SKM-1 (cell line): Measurements from ENCODE around the gene SIRT7.
"Not testable (repeated sequence)": the region's sequence is repeated elsewhere in the genome, so short reads cannot be mapped to it uniquely, and the experiment has no call there.

Experiments used
- DNase-seq: peaks from one replicate; lab custom pipeline; 2025; ENCODE audit not compliant: unreplicated experiment; lab: John Stamatoyannopoulos, UW

SIRT7 gene

GRCh38 chr17:81954131-81955057 lies 36.4 kb upstream of the SIRT7 start:
- no peak for DNase-seq

- not testable (repeated sequence) for DNase-seq
Measured at GRCh38 chr17:81953443-81953842, 35.5 kb upstream of the SIRT7 start.

- no peak for DNase-seq
Measured at GRCh38 chr17:81952792-81953228, 34.8 kb upstream of the SIRT7 start.

GRCh38 chr17:81951785-81952684 lies 34.1 kb upstream of the SIRT7 start:
- DNase-seq: no peak

- no peak for DNase-seq
Measured at GRCh38 chr17:81950501-81950900, 32.5 kb upstream of the SIRT7 start.

- no peak for DNase-seq
Measured at GRCh38 chr17:81948635-81949378, 30.8 kb upstream of the SIRT7 start.

- no peak for DNase-seq
Measured at GRCh38 chr17:81947189-81947588, 29.2 kb upstream of the SIRT7 start, which contains the start of gene MYADML2. MYADML2 (minus strand) TSS chr17:81947233; CDS start chr17:81941741, 5,492 bp downstream.

GRCh38 chr17:81944858-81945257 lies 26.9 kb upstream of the SIRT7 start:
- DNase-seq: no peak

- DNase-seq: no peak
Measured at GRCh38 chr17:81942167-81942553, 24.2 kb upstream of the SIRT7 start.

- no peak for DNase-seq
Measured at GRCh38 chr17:81941484-81942166, 23.6 kb upstream of the SIRT7 start.

GRCh38 chr17:81940538-81941483 lies 22.8 kb upstream of the SIRT7 start:
- no peak for DNase-seq

GRCh38 chr17:81939881-81940385 lies 22.0 kb upstream of the SIRT7 start:
- no peak for DNase-seq

- no peak for DNase-seq
Measured at GRCh38 chr17:81939218-81939617, 21.2 kb upstream of the SIRT7 start.

GRCh38 chr17:81935709-81936084 lies 17.7 kb upstream of the SIRT7 start:
- no peak for DNase-seq

GRCh38 chr17:81934850-81935708 lies 17.1 kb upstream of the SIRT7 start:
- DNase-seq: no peak

GRCh38 chr17:81934098-81934757 lies 16.3 kb upstream of the SIRT7 start:
- DNase-seq: no peak

GRCh38 chr17:81933178-81933699 lies 15.3 kb upstream of the SIRT7 start:
- DNase-seq: no peak
